ENCODE measurements around the gene MYO5B. TPM values are rescaled to one million over a fixed set of nuclear protein-coding genes. Genes with fewer than 3 reads are reported as not detected.

MYO5B gene
- total and polyA plus RNA-seq, 9 of the 15 experiments (the other 6 are each of a cell fraction or from before 2014, with no cell fraction given), result 0.07 to 0.42 (median 0.28) TPM

DNA sequence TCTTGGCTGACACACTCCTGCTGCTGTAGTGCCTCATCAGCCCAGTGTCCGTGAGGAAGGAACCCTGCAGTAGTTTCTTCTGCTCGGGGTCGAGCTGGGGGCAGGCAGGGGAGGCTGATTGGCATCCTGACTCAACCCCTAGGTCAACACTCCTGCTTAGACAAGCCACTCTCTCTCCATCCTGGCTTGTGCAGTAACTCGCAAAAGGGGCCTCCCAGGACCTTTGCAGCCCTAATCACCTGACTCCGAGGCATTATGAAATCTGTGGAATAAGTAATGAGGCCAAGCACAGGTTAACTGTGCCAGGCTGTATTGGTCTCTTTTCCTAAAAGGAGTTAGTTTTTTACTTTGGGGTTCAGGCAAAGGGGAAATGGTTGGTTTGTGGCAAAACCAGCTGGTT, 289.2 kb downstream of the MYO5B start:
- no peak for FAIRE-seq
- H3K79me2 ChIP-seq (ENCODE audit: control insufficient read depth, insufficient read depth, low read length), result no peaks in the 10 kb centered on the region
- no peak overlapping the region for H3K27ac ChIP-seq (ENCODE audit: extremely low read depth, low read depth, low read length)
- intact Hi-C loops (cut with micrococcal nuclease) (no loop called here), in situ Hi-C loops (cut with MboI) (no loop called here)
- no peak overlapping the region for H3K4me3 ChIP-seq
- BruUV-seq (replicated peaks), result no TSS peak
- H3K9me1 ChIP-seq (ENCODE audit: control insufficient read depth, insufficient read depth, low read length), result no peaks in the 10 kb centered on the region
- H3K4me1 ChIP-seq (replicated peaks in 1 of 2; ENCODE audit: control insufficient read depth in 2 of 2, insufficient read depth in 2 of 2, low read length in 2 of 2), result 0 out of 5 replicates have a peak, but pooled peaks cover 0 to 4% of the 10 kb centered on the region in 2 experiments
- POLR2A ChIA-PET, result no interaction called here
- ATAC-seq, result no peak
- WGBS (ENCODE audit: insufficient coverage, low coverage, missing lambda C conversion rate), result 6% methylated on average over 4 of the region's 5 CpGs
- H2AFZ ChIP-seq (ENCODE audit: low read depth, low read length), result no peak overlapping the region
- no peaks in the 10 kb centered on the region for H3K36me3 ChIP-seq (ENCODE audit: control insufficient read depth, insufficient read depth, low read length)
- no peak for TF ChIP-seq HNRNPH1 (optimal IDR thresholded peaks at IDR 0.05; ENCODE audit: low read depth, low read length)
- H3K27me3 ChIP-seq (ENCODE audit: control insufficient read depth in 2 of 2, insufficient read depth in 2 of 2, low read length in 2 of 2), result peaks cover 0 to 15% of the 10 kb centered on the region in 2 experiments; a peak in 2 of 5 replicates
- H4K20me1 ChIP-seq (replicated peaks; ENCODE audit: control insufficient read depth, insufficient read depth, low read length), result no peaks in the 10 kb centered on the region
- no peak for DNase-seq (ENCODE audit: extremely low read depth in 1 of 4, low spot score in 3 of 4)
- no peak overlapping the region for H3K9ac ChIP-seq (ENCODE audit: insufficient read depth in 1 of 2, low read depth in 2 of 2, low read length in 2 of 2)
- H3K9me3 ChIP-seq (replicated peaks; ENCODE audit: control insufficient read depth, insufficient read depth, low read depth, low read length), result no peaks in the 10 kb centered on the region
- CTCF ChIA-PET (ENCODE audit: low intra/inter-chr PET ratio), result no interaction called here
- H3K4me2 ChIP-seq (ENCODE audit: insufficient read depth, low read length), result no peak overlapping the region

- ChIA-PET POLR2A (no interaction called here), CTCF (ENCODE audit: low intra/inter-chr PET ratio) (no interaction called here)
- H3K4me1 ChIP-seq (replicated peaks in 1 of 2; ENCODE audit: control insufficient read depth in 2 of 2, insufficient read depth in 2 of 2, low read length in 2 of 2), result 0 out of 5 replicates have a peak, but pooled peaks cover 0 to 4% of the 10 kb centered on the region in 2 experiments
- no peak overlapping the region for H3K9ac ChIP-seq (ENCODE audit: insufficient read depth in 1 of 2, low read depth in 2 of 2, low read length in 2 of 2)
- WGBS (ENCODE audit: insufficient coverage, low coverage, missing lambda C conversion rate), result 0% methylated on average over 4 of the region's 4 CpGs
- DNase-seq (ENCODE audit: extremely low read depth in 1 of 4, low spot score in 3 of 4) (no peak), FAIRE-seq (no peak), ATAC-seq (no peak)
- H3K27ac ChIP-seq (ENCODE audit: extremely low read depth, low read depth, low read length), result no peak overlapping the region
- peaks cover 0 to 15% of the 10 kb centered on the region in 2 experiments; a peak in 2 of 5 replicates for H3K27me3 ChIP-seq (ENCODE audit: control insufficient read depth in 2 of 2, insufficient read depth in 2 of 2, low read length in 2 of 2)
- no TSS peak for BruUV-seq (replicated peaks)
- no peaks in the 10 kb centered on the region for H4K20me1 ChIP-seq (replicated peaks; ENCODE audit: control insufficient read depth, insufficient read depth, low read length)
- no peak overlapping the region for H2AFZ ChIP-seq (ENCODE audit: low read depth, low read length)
- no peaks in the 10 kb centered on the region for H3K9me3 ChIP-seq (replicated peaks; ENCODE audit: control insufficient read depth, insufficient read depth, low read depth, low read length)
- H3K4me2 ChIP-seq (ENCODE audit: insufficient read depth, low read length), result no peak overlapping the region
- H3K4me3 ChIP-seq, result no peak overlapping the region
- intact Hi-C loops (cut with micrococcal nuclease) (no loop called here), in situ Hi-C loops (cut with MboI) (no loop called here)
- no peaks in the 10 kb centered on the region for H3K36me3 ChIP-seq (ENCODE audit: control insufficient read depth, insufficient read depth, low read length)
- no peaks in the 10 kb centered on the region for H3K79me2 ChIP-seq (ENCODE audit: control insufficient read depth, insufficient read depth, low read length)
- H3K9me1 ChIP-seq (ENCODE audit: control insufficient read depth, insufficient read depth, low read length), result no peaks in the 10 kb centered on the region
- TF ChIP-seq ZBTB12 (CRISPR knock-in tag; IDR thresholded peaks at IDR 0.05) (no peak), SMAD4 (CRISPR knock-in tag; conservative IDR thresholded peaks at IDR 0.05) (no peak), KDM5B (IDR thresholded peaks at IDR 0.05; ENCODE audit: insufficient replicate concordance, low read depth, low read length) (no peak), NFE2L1 (tag; IDR thresholded peaks at IDR 0.05; ENCODE audit: borderline replicate concordance, low read depth) (no peak), ATF1 (CRISPR knock-in tag; IDR thresholded peaks at IDR 0.05) (no peak), ATF1 (tag; IDR thresholded peaks at IDR 0.05) (no peak), RBM25 (IDR thresholded peaks at IDR 0.05; ENCODE audit: low read depth, low read length, severe bottlenecking) (no peak), ILF3 (IDR thresholded peaks at IDR 0.05; ENCODE audit: borderline replicate concordance) (no peak), GTF2B (IDR thresholded peaks at IDR 0.05; ENCODE audit: extremely low read depth, insufficient read length) (no peak), BRF2 (IDR thresholded peaks at IDR 0.05; ENCODE audit: borderline replicate concordance, insufficient read depth, insufficient read length) (no peak), ZSCAN29 (IDR thresholded peaks at IDR 0.05) (no peak), RBM39 (optimal IDR thresholded peaks at IDR 0.05; ENCODE audit: low read depth, low read length) (no peak)
Observed at GRCh38 chr18:49904871-49905555, 289.9 kb downstream of the MYO5B start.
